Brain microvascular endothelial cell (primary cell): ENCODE measurements around the gene LSM14A.
"Not testable (repeated sequence)": the region's sequence is repeated elsewhere in the genome, so short reads cannot be mapped to it uniquely, and the experiment has no call there.

Experiments used
- DNase-seq: peaks from one replicate; pipeline ENCODE4 v3.0.0-alpha.2; 2020
- H3K27ac ChIP-seq: fragments of 250-450 bp; sonication (Bioruptor Pico); 2 replicates; pipeline ENCODE4 v1.5.1; 2020; ENCODE audit warnings: mild to moderate bottlenecking, moderate library complexity
- H3K27me3 ChIP-seq: fragments of 250-450 bp; sonication (Bioruptor Pico); replicated peaks from 2 replicates; pipeline ENCODE4 v1.5.1; 2020; ENCODE audit warnings: mild to moderate bottlenecking
- H3K36me3 ChIP-seq: fragments of 250-450 bp; sonication (Bioruptor Pico); replicated peaks from 2 replicates; pipeline ENCODE4 v1.5.1; 2020; ENCODE audit warnings: mild to moderate bottlenecking
- H3K4me3 ChIP-seq: 2 replicates; pipeline ENCODE4 v1.5.1; 2011; ENCODE audit warnings: low read depth, mild to moderate bottlenecking, control low read depth, low read length, moderate library complexity
- in situ Hi-C: cut with HindIII; loops from 2 replicates; pipeline ENCODE4 v1.10.0; 2017; ENCODE audit warnings: low sequenced_read_pairs, low pct_ligation_motif_present
- TF ChIP-seq, protein P1 (sequence below): IDR thresholded peaks from 2 replicates; pipeline ENCODE4 v1.5.1; 2011; ENCODE audit warnings: low read depth, mild to moderate bottlenecking, moderate library complexity, low read length, control low read depth, inconsistent platforms; ENCODE audit errors: missing control alignments

The LSM14A gene

GRCh38 chr19:34237939-34238338 lies 65.6 kb downstream of the LSM14A start:
- TF ChIP-seq, protein P1, sequence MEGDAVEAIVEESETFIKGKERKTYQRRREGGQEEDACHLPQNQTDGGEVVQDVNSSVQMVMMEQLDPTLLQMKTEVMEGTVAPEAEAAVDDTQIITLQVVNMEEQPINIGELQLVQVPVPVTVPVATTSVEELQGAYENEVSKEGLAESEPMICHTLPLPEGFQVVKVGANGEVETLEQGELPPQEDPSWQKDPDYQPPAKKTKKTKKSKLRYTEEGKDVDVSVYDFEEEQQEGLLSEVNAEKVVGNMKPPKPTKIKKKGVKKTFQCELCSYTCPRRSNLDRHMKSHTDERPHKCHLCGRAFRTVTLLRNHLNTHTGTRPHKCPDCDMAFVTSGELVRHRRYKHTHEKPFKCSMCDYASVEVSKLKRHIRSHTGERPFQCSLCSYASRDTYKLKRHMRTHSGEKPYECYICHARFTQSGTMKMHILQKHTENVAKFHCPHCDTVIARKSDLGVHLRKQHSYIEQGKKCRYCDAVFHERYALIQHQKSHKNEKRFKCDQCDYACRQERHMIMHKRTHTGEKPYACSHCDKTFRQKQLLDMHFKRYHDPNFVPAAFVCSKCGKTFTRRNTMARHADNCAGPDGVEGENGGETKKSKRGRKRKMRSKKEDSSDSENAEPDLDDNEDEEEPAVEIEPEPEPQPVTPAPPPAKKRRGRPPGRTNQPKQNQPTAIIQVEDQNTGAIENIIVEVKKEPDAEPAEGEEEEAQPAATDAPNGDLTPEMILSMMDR = no peak
- in situ Hi-C loops = no loop called here
- Histone ChIP-seq H3K27ac (no peak overlapping the region), H3K4me3 (no peak overlapping the region), H3K36me3 (no peaks in the 10 kb centered on the region), H3K27me3 (no peaks in the 10 kb centered on the region)
- DNase-seq = no peak

- DNase-seq = no peak
- Histone ChIP-seq H3K27me3 (no peaks in the 10 kb centered on the region), H3K4me3 (no peak overlapping the region), H3K27ac (no peak overlapping the region), H3K36me3 (no peaks in the 10 kb centered on the region)
- TF ChIP-seq, protein P1 = peak; percentile 64
- in situ Hi-C loops = no loop called here
Measured at GRCh38 chr19:34241513-34242337, 69.4 kb downstream of the LSM14A start.

DNA sequence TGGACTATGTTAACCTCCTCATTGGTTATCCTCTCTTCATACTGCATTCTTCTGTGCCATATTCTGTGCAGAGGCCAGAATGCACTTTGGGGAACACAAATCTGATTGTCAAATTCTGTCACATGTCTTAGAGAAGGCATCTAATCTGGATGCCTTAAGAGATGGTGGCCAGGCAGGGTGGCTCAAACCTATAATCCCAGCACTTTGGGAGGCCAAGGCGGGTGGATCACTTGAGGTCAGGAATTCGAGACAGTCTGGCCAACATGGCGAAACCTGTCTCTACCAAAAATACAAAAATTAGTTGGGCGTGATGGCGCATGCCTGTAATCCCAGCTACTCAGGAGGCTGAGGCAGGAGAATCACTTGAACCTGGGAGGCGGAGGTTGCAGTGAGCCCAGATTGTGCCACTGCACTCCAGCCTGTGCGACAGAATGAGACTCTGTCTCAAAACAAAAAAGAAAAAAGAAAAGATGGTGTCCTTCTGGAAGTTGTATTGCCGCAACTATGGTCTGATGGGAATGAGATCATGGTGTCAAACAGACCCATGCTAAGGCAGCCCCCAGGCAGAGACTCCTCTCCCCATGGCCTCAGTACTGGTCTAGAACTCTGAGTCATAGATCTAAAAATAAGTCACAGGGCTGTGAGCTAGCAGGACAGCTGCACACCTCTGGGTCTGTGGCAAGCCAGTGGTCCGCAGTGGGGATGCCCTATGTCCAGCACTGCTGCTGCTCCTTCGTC lies 71.0 kb downstream of the LSM14A start:
- DNase-seq = peak; percentile 67
- H3K4me3 ChIP-seq, H3K27ac ChIP-seq, H3K27me3 ChIP-seq, H3K36me3 ChIP-seq, in situ Hi-C loops: not testable (repeated sequence)

DNA sequence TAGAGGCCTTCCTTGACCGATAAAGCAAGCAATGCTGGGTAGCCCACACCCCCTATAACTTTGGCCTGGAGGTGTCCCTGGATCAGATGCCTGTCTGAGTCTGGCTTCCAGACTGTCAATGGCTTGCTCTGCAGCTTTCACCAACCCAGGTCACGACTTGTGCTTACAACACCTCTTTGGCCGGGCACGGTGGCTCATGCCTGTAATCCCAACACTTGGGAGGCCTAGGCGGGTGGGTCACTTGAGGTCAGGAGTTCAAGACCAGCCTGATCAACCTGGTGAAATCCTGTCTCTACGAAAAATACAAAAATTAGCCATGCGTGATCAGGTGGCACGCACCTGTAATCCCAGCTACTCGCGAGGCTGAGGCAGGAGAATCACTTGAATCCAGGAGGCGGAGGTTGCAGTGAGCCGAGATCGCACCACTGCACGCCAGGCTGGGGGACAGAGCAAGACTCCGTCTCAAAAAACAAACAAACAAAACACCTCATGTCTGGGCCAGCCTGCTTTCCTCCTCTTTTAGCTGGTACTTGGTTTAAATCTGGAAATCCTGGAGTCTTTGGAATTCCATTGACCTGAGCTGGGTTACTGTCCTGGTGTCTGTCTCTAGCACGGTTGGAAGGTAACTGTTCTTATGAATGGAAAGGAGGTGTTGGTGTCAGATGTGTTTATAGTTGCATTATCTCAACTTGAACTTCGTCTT lies 71.7 kb downstream of the LSM14A start:
- Histone ChIP-seq H3K4me3 (no peak overlapping the region), H3K36me3 (no peaks in the 10 kb centered on the region), H3K27me3 (no peaks in the 10 kb centered on the region), H3K27ac (no peak overlapping the region)
- no peak for DNase-seq
- in situ Hi-C loops = no loop called here
- TF ChIP-seq, protein P1 = no peak

GRCh38 chr19:34244611-34245299 lies 72.5 kb downstream of the LSM14A start:
- DNase-seq = no peak
- no peaks in the 10 kb centered on the region for H3K27me3 ChIP-seq
- in situ Hi-C loops = no loop called here
- TF ChIP-seq, protein P1 = no peak
- no peak overlapping the region for H3K4me3 ChIP-seq
- H3K27ac ChIP-seq = no peak overlapping the region
- H3K36me3 ChIP-seq = no peaks in the 10 kb centered on the region
